SK-N-MC (cell line): ENCODE data around the gene SMYD3.

Source experiments
- DNase-seq: peaks from one replicate; pipeline ENCODE4 v3.0.0-alpha.2; 2011; ENCODE audit warnings: low read depth, low spot score
- H3K27ac ChIP-seq: fragments of 200-600 bp; sonication (generic); 2 replicates; pipeline ENCODE4 v1.5.1; 2016; ENCODE audit warnings: mixed run types
- H3K36me3 ChIP-seq: fragments of 200-600 bp; sonication (generic); 2 replicates; pipeline ENCODE4 v1.6.1; 2017; ENCODE audit warnings: antibody characterized with exemption, low read length, mixed read lengths; ENCODE audit not compliant: insufficient read depth
- H3K4me3 ChIP-seq: fragments of 200-600 bp; sonication (generic); 2 replicates; pipeline ENCODE4 v1.5.1; 2016
- H3K9ac ChIP-seq: fragments of 200-600 bp; sonication (generic); 2 replicates; pipeline ENCODE4 v1.8.0; 2017; ENCODE audit warnings: mixed run types, mixed read lengths; ENCODE audit not compliant: insufficient read length
- H3K9me3 ChIP-seq: fragments of 200-600 bp; sonication (generic); 2 replicates; pipeline ENCODE4 v1.6.1; 2017; ENCODE audit warnings: low read depth, mild to moderate bottlenecking, antibody characterized with exemption, low read length, moderate library complexity, mixed read lengths
- EZH2 ChIP-seq: fragments of 200-600 bp; sonication (generic); IDR thresholded peaks from one replicate; pipeline ENCODE4 v1.6.1; 2017; ENCODE audit warnings: antibody characterized with exemption
- FOXP2 ChIP-seq: optimal IDR thresholded peaks from 2 replicates; pipeline ENCODE3; 2011; ENCODE audit warnings: mild to moderate bottlenecking, moderate library complexity; ENCODE audit not compliant: insufficient read depth; ENCODE audit errors: extremely low read length, control extremely low read depth
- POLR2AphosphoS5 ChIP-seq: IDR thresholded peaks from 2 replicates; pipeline ENCODE4 v1.6.1; 2012; ENCODE audit warnings: mild to moderate bottlenecking, low read depth, low read length, borderline replicate concordance

The SMYD3 gene

GRCh38 chr1:245812278-245812677, 694.8 kb downstream of the SMYD3 start:
- no peak for TF ChIP-seq POLR2AphosphoS5
- TF ChIP-seq FOXP2 = no peak
- no peak for TF ChIP-seq EZH2
- no peak for DNase-seq
- no peaks in the 10 kb centered on the region for H3K36me3 ChIP-seq
- H3K27ac ChIP-seq = no peak overlapping the region
- H3K9ac ChIP-seq = no peak overlapping the region
- H3K4me3 ChIP-seq = no peak overlapping the region
- H3K9me3 ChIP-seq = no peaks in the 10 kb centered on the region

- Histone ChIP-seq H3K27ac (no peak overlapping the region), H3K36me3 (no peaks in the 10 kb centered on the region), H3K4me3 (no peak overlapping the region), H3K9me3 (no peaks in the 10 kb centered on the region), H3K9ac (no peak overlapping the region)
- DNase-seq = no peak
- TF ChIP-seq POLR2AphosphoS5 (no peak), FOXP2 (no peak), EZH2 (no peak)
These were observed 696.2 kb downstream of the SMYD3 start for GRCh38 chr1:245810789-245811337.

DNA sequence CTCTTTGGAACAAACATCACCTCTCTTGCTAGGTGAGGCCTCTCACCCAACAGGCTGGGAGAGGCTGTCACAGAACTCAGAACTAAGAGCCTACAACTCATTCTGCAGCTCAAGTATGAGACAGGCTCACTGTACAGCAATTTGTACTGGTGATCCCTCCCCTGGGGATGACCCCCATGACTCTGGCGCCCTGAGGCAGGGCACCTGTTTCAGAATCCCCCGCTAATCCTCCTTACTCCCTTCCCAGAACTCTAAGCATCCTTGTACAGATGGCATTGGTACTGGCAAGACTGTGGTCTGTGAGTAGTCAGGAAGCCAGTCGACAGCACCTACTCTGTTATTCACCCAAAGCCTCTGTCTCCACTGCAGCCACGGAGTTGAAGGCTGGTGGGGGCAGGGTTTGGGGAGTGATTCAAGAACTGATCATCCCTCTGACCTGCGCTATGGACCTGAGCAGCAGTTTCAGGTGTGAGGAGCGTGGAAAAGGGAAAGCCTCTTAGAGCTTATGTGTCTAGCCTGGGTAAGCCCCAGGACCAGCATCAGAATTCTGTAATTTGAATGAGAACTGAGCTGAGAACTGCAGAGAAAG, 696.8 kb downstream of the SMYD3 start:
- no peak overlapping the region for H3K4me3 ChIP-seq
- H3K36me3 ChIP-seq = no peaks in the 10 kb centered on the region
- no peak overlapping the region for H3K27ac ChIP-seq
- H3K9me3 ChIP-seq = no peaks in the 10 kb centered on the region
- DNase-seq = no peak
- TF ChIP-seq FOXP2 = no peak
- no peak for TF ChIP-seq POLR2AphosphoS5
- TF ChIP-seq EZH2 = no peak
- H3K9ac ChIP-seq = no peak overlapping the region

DNA sequence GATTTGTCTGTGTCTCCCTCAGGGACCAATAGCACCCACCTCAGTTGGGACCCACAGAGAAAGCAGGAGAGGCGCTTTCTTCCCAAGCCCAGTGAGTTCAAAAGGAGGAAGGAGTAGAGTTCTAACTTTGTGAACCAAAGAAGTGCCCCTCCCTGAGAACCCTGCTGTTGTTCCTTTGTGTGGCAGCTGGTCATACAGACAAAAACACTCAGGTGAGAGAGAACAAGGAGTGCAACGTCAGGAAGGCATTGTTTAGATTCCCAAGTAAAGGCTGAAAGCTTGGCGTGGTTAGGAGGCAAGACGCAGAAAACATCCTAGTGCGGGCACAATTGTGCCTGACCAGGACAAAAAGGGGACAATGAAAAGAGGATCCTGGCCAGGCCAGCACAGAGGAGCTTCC, 697.7 kb downstream of the SMYD3 start:
- Histone ChIP-seq H3K9ac (no peak overlapping the region), H3K9me3 (no peaks in the 10 kb centered on the region), H3K27ac (no peak overlapping the region), H3K36me3 (no peaks in the 10 kb centered on the region), H3K4me3 (no peak overlapping the region)
- TF ChIP-seq EZH2 (no peak), POLR2AphosphoS5 (no peak), FOXP2 (no peak)
- no peak for DNase-seq

DNA sequence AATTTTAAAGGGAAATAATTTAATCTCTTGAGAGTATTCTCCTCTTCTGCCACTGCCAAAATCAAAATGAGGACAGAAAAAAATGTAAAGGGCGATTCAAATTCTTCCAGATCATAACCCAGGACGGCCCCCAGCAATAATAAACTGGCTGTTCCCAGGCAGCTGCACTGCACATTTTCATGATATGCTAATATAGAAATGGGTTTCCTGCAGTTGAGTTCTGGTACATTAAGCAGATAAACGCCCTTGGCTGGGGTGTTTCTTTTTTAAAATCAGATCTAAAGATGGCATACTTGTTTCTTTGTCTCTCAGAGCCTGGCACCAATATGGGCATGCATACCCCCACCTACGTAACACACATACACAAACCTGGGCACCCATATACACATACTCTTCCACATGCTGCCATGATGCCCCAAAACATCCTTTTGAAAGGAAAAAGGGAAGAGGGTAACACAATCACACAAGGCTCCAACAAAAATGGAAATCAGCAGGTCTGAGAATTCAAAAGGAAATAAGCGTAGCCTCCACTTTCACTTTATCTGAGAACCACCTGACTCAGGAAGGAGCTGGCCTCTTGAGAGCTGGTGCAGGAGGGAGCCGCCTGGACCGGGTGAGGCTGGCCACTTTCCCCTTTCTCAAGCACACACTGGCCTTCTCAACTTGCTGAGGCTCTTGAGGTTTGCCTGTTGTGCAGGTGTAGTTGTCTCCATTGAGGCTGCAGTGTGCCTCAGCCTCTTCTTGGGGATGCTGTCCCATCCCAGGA, 698.9 kb downstream of the SMYD3 start:
- Histone ChIP-seq H3K9me3 (no peaks in the 10 kb centered on the region), H3K4me3 (no peak overlapping the region), H3K9ac (no peak overlapping the region), H3K27ac (no peak overlapping the region), H3K36me3 (no peaks in the 10 kb centered on the region)
- TF ChIP-seq FOXP2 (no peak), EZH2 (no peak), POLR2AphosphoS5 (no peak)
- DNase-seq = no peak

GRCh38 chr1:245807306-245807705, 699.8 kb downstream of the SMYD3 start:
- no peak overlapping the region for H3K9ac ChIP-seq
- DNase-seq = no peak
- H3K36me3 ChIP-seq = no peaks in the 10 kb centered on the region
- no peaks in the 10 kb centered on the region for H3K9me3 ChIP-seq
- no peak overlapping the region for H3K4me3 ChIP-seq
- no peak overlapping the region for H3K27ac ChIP-seq
- TF ChIP-seq EZH2 = no peak
- TF ChIP-seq POLR2AphosphoS5 = no peak
- TF ChIP-seq FOXP2 = no peak

DNA sequence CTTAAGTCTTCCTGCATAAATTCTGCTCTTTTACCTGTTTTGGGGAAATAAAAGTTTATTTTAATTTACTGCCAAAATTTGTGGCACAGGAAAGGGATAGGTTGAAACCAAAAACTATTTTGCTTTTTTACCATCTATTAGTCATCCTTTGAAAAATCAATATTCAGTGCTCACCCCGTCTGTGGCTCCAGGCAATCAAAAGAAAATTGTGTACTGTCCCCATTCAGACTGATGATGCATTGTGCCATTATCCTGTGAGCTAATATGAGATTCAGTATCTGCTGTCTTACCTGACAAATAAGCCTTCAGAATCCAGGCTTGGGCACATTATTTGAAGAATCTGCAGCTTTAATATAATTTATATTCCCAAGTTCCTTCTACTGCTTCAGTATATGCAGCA, 701.5 kb downstream of the SMYD3 start:
- no peak overlapping the region for H3K9ac ChIP-seq
- H3K27ac ChIP-seq = no peak overlapping the region
- no peaks in the 10 kb centered on the region for H3K9me3 ChIP-seq
- no peak for TF ChIP-seq POLR2AphosphoS5
- no peak for TF ChIP-seq FOXP2
- no peak for TF ChIP-seq EZH2
- H3K36me3 ChIP-seq = no peaks in the 10 kb centered on the region
- no peak for DNase-seq
- H3K4me3 ChIP-seq = no peak overlapping the region

GRCh38 chr1:245804696-245805095, 702.4 kb downstream of the SMYD3 start:
- H3K27ac ChIP-seq = no peak overlapping the region
- H3K4me3 ChIP-seq = no peak overlapping the region
- no peaks in the 10 kb centered on the region for H3K36me3 ChIP-seq
- H3K9me3 ChIP-seq = no peaks in the 10 kb centered on the region
- TF ChIP-seq FOXP2 = no peak
- no peak for TF ChIP-seq POLR2AphosphoS5
- no peak for TF ChIP-seq EZH2
- DNase-seq = no peak
- no peak overlapping the region for H3K9ac ChIP-seq
